UCSD-AML1 (cell line): ENCODE measurements around the gene CCNY.
"Not testable (repeated sequence)": the region's sequence is repeated elsewhere in the genome, so short reads cannot be mapped to it uniquely, and the experiment has no call there.

ENCODE experiments used
- DNase-seq: peaks from one replicate; lab custom pipeline; 2025; ENCODE audit not compliant: unreplicated experiment; lab: John Stamatoyannopoulos, UW

Gene CCNY

DNA sequence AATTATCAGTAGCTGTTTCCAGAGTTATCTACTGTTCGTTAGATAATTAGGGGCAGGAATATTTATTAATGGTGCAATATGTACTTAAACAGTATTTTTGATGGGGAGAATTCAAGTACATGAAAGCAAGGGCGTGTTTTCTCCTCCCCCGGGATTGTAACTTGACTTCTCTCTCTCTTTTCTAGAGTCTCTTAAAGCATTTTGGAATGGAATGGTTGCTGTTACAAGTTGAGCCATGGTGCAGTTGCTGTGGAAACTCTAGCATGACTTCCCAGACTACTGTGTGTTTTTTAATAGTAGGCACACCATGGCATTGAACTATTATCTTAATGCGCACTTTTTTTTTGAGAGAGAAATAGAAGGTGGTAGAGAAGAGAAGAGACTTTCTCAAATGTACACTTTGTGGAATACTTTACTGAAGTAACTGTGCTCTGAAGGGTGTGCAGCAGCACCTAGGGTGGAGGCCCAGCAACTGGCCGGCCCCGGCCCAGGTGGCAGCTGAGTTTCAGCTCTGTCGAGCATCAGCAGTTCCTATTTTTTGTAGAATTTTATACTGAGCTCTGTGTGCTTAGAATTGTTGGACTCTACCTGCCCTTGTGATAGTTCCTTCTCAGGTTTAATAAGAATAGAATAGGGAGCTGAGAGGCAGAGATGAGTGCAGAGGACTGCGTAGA lies 64.4 kb downstream of the CCNY start:
- DNase-seq = no peak

GRCh38 chr10:35403491-35403890 lies 67.2 kb downstream of the CCNY start:
- DNase-seq = not testable (repeated sequence)

- DNase-seq = not testable (repeated sequence)
Observed at GRCh38 chr10:35404077-35404476, 67.8 kb downstream of the CCNY start.

DNA sequence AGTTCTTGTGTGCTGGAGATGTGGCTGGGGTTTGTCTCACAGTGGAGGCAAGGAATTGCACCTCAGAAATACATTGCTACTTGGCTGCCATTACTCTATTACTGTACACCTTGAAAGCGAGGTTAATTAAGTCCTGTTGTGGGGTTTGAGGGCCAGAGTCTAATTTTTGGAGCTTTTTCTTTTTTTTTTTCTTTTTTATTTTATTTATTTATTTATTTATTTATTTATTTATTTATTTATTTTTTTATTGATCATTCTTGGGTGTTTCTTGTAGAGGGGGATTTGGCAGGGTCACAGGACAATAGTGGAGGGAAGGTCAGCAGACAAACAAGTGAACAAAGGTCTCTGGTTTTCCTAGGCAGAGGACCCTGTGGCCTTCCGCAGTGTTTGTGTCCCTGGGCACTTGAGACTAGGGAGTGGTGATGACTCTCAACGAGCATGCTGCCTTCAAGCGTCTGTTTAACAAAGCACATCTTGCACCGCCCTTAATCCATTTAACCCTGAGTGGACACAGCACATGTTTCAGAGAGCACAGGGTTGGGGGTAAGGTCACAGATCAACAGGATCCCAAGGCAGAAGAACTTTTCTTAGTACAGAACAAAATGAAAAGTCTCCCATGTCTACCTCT lies 69.8 kb downstream of the CCNY start:
- not testable (repeated sequence) for DNase-seq

- DNase-seq = not testable (repeated sequence)
Observed at GRCh38 chr10:35407696-35408095, 71.4 kb downstream of the CCNY start.

GRCh38 chr10:35409094-35409582 lies 72.8 kb downstream of the CCNY start:
- DNase-seq = no peak

DNA sequence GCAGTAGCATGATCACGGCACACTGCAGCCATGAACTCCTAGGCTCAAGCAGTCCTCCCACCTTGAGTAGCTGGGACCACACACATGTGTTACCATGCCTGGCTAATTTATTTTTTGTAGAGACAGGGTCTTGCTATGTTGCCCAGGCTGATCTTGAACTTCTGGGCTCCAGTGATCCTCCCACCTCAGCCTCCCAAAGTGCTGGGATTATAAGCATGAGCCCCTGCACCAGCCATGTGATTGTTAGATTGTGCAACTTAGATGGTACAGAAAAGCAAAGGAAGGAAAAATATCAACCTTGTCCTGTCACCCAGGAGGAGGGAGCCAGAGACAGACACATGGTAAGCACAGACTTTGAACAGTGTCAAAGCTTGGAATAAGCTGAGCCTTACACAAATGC lies 73.5 kb downstream of the CCNY start:
- DNase-seq = no peak

DNA sequence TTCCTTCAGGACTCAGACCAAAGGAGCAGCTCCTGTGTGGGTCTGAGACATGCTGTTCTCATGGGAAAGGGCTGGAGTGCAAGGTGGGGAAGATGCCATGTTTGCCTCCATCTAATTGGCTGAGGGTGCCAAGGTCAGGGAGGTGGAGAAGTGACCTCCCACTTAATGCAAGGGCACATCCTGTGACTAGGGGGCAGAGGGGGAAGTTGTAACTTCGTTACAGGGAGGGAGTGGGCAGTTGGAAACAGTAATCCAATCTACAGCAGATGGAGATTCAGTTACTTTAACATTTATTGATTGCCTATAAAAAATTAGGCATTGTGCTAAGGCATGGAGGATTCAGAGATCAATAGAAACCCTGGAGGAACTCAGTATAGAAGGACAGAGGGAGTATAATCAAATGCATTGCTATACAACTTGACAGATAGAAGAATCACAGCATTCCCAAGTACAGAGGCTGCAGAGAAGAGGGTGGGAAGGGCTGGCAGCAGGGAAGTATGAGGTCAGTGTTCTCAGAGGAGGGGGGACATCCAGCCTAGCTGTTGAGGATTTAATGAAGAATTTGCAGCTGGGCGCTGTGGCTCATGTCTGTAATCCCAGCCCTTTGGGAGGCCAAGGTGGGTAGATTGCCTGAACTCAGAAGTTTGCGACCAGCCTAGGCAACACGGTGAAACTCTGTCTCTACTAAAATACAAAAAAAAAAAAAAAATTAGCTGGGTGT lies 75.9 kb downstream of the CCNY start:
- DNase-seq = no peak

GRCh38 chr10:35412900-35413491 lies 76.7 kb downstream of the CCNY start:
- DNase-seq = no peak

- DNase-seq = no peak
Observed at GRCh38 chr10:35413985-35414861, 77.9 kb downstream of the CCNY start.

DNA sequence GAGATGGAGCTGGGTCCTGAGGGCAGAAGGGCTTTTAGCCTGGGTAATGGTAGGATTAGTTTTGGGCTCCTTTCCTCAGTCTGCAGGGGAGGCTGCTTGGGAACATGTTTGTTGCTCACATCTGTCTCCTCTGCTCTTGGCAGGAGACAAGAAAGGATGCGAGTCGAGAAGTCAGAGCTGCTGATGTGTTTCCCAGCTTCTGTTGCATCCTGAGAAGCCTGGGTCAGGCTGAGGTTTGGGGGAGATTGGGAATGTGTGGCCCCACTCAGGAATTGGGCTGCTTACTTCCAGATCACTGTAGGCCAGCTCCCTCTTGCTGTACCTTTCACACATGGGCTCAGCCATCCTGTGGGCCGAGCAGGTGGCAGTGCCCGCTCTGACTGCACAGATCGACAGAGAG lies 79.2 kb downstream of the CCNY start:
- DNase-seq = no peak

- no peak for DNase-seq
Observed at GRCh38 chr10:35416619-35417312, 80.5 kb downstream of the CCNY start.

- no peak for DNase-seq
Observed at GRCh38 chr10:35417313-35417625, 81.0 kb downstream of the CCNY start.

DNA sequence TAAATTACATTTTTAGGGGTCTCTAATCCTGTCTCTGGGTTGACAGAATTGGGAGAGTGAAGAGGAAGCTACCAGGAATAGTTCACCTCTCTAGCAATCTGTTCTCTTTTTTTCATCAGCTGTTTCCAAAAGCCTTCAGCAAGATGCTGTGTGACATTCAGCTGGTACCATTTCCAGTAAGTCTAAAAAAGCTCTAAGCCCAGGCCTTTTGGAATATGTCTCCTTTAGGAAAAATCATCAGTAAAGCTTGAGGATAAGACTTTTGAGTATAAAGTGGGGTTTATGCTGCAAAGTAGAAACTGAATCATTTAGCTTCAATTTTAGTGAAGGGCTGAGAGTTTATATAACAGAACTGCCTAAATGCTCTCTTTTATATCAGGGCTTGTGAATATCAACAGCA lies 81.5 kb downstream of the CCNY start:
- DNase-seq = no peak

DNA sequence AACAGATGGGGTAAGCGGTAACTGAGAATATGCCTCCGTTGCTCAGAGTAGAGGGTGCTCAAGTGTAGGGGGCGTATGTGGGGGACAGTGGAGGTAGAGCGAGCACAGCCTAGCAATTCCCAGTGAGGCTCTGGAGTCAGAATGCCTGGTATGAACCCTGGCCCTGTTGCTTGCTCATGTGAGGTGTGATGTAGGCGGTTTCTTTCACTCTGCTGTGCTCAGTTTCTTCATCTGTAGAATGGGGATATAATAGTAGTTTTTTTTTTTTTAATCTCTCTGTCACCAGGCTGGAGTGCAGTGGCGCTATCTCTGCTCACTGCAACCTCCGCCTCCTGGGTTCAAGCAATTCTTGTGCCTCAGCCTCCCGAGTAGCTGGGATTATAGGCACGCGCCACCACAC lies 82.3 kb downstream of the CCNY start:
- not testable (repeated sequence) for DNase-seq

DNA sequence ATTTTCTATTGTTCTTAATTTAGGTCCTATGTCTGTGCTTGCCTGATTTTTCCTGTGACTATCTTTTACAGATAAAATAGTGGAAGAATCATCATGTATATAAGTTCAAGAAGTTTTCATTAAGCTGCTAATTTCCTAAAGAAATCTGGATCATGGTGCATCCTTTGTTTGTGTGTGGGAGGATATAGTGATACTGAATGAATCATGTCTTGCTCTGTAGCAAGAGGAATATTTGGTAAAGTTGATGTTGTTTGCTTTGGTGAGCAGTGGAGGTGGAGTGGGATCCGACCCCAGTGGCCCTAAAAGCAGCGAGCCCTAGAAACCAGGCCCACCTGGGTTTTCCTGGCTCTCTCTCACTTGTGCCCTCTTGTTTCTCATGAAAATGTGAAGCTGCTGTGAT lies 83.7 kb downstream of the CCNY start:
- DNase-seq = no peak

GRCh38 chr10:35420827-35421552 lies 84.7 kb downstream of the CCNY start:
- no peak for DNase-seq

DNA sequence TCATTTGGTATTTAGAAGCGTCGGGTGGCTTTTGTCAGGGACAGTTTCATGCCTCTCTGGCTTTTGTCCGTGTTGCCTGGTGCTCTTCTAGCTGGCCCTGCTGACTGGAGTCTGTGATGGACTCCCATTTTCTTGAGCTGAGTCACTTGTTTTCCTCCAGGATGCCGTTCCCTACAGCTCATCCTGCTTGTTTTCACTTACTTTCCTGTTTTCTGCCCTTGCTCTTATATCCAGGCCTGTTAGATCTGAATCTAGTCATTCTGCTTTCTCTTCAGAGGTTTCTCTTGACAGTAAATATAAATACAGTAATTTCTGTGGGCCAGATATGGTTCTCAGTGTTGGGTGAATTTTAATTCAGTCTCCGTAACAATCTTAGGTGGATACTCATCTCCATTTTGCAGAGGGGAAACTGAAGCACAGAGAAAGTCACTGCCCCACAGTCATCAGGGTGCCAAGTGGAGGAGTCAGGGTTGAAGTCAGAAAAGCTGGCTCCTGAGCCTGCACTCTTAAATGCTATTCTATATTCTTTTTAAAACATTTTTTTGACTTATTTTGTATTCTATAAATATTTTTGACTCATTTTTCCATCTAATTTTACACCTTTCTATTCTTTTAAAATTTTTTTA lies 85.4 kb downstream of the CCNY start:
- DNase-seq = no peak

DNA sequence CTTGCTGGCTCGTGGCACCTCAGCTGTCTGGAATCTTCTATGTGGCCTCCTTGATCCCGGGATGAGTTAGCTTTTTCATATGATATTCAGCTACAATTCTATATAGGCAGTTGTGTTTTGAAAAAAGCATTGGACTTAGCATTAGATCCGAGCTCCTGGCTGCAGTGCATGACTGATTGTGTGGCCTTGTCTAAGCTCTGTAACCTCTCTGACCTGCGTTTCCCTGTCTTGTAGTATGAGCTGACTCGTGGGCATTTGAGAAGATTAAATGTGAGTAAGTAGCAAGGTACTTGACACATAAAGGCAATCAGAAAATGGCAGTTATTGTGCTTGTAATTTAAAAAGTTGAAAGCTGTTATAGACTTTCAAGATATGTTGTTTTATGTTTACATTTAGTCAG lies 85.9 kb downstream of the CCNY start:
- no peak for DNase-seq
